T-helper 1 cell treated with Interleukin-12 subunit alpha and Interleukin-12 subunit beta and Interleukin-4 antibody, amounts not matched to agents 30 ng/mL and 1 ng/mL, for 36 hours (primary cell): Measurements from ENCODE around the gene ZDHHC12. TPM values are rescaled to one million over a fixed set of nuclear protein-coding genes. Genes with fewer than 3 reads are reported as not detected.
"Not testable (repeated sequence)": the region's sequence is repeated elsewhere in the genome, so short reads cannot be mapped to it uniquely, and the experiment has no call there.

Experiments
- intact Hi-C: fragments of 100-400 bp; cut with micrococcal nuclease; formaldehyde crosslinking; loops from one replicate; pipeline ENCODE4 v1.15.1; 2024
- total RNA-seq: library from RNA; stranded (reverse); gene quantifications from 2 replicates; pipeline ENCODE4 v1.2.3, GENCODE V29; 2022

ZDHHC12 gene
- total RNA-seq, 1 donor from 2014 or later, result 68.7 TPM

DNA sequence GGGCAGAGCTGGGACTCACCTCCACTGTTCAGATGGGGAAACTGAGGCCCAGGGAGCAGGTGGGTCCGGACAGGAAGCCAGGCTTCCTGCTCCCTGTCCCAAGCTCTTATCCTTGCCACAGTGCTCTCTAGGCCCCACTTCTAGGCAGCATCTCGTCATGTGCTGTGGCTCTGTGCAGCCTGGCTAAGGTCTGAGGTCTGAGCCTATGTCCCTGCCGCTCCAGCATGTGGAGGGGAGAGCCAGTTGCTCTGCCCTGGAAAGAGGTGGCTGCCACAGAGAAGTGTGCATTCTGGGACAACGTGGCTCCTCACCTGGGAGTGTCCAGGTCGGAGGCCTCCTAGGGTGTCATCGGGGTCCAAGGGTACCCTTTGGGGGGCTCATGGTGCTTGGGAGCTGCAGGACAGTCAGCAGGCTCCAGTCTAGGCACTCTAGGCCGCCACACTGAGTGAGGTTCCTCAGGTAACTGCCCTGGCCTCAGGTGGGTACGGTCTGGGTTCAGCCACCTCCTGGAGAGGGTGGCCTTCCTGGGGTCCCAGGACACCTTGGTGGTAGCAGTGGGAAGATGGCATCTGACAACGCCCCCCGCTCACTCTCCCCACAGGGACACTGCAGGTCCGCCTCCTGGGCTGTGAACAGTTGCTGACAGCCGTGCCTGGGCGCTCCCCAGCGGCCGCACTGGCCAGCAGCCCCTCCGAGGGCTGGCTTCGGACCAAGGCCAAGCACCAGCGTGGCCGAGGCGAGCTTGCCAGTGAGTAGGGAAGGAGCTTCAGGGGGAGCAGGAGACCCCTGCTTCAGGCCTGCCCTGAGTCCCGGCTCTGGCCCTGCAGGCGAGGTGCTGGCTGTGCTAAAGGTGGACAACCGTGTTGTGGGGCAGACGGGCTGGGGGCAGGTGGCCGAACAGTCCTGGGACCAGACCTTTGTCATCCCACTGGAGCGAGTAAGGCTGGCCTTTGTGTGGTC is 11.2 kb downstream of the ZDHHC12 start:
- intact Hi-C loops, result no loop called here

GRCh38 chr9:128707446-128707845 is 16.5 kb downstream of the ZDHHC12 start:
- intact Hi-C loops, result no loop called here

- intact Hi-C loops, result no loop called here
These were observed 17.1 kb downstream of the ZDHHC12 start for GRCh38 chr9:128706671-128707381.

DNA sequence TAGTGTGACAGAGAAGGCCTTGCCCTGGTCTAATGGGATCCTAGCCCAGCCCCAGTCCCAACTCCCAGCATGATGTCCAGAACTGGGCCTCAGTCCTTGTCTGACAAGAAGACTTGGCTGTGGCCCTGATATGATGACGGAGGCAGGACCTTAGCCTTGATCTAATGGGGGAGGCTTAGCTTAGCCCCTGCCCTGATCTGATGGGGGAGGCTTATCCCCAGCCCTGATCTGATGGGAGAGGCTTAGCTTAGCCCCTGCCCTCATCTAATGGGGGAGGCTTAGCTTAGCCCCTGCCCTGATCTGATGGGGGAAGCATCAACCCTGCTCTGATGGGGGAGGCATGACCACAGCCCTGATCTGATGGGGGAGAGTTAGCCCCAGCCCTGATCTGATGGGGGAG is 17.9 kb downstream of the ZDHHC12 start:
- intact Hi-C loops, result no loop called here

DNA sequence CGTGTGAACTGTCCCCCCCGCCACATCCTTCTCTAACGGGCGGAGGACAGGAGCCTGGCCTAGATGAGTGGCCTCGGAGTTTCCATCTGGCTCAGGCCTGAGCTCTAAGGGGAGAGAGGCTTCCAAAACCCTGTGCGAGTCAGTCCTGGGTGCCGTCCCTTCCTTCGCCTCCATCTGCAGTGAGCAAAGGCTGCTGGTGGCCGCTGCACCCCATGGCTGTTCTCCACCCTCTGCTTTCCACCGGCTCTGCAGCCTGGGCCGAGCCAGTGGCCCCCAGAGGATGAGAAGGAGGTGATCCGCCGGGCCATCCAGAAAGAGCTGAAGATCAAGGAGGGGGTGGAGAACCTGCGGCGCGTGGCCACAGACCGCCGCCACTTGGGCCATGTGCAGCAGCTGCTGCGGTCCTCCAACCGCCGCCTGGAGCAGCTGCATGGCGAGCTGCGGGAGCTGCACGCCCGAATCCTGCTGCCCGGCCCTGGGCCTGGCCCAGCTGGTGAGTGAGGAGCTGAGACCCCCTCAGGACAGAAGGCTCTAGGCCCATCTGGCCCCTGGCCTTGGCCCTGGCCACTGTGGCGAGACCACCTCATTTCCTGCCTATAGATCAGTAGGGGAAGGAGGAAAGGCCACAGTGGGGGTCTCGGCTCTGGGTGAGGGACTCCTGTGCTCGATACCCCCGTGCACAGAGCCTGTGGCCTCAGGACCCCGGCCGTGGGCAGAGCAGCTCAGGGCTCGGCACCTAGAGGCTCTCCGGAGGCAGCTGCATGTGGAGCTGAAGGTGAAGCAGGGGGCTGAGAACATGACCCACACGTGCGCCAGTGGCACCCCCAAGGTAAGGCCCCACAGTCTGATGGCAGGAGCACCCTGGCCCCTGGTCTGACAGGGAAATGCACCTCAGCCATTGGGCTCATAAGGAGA is 18.6 kb downstream of the ZDHHC12 start:
- intact Hi-C loops, result no loop called here

DNA sequence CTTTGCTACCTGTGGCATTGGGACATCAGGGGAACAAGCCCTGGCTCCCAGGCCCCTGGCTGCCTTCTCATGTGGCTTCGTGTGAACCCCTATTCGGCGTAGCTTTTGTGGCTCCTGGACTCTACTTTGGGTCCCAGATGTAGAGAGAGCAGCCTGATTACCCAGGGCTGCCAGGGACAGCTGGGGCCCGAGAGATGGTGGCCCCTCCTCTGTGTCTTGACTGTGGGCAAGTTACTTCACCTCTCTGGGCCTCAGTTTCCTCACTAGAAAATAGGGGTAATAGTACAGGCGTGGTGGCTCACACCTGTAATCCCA is 19.6 kb downstream of the ZDHHC12 start:
- intact Hi-C loops, result no loop called here

DNA sequence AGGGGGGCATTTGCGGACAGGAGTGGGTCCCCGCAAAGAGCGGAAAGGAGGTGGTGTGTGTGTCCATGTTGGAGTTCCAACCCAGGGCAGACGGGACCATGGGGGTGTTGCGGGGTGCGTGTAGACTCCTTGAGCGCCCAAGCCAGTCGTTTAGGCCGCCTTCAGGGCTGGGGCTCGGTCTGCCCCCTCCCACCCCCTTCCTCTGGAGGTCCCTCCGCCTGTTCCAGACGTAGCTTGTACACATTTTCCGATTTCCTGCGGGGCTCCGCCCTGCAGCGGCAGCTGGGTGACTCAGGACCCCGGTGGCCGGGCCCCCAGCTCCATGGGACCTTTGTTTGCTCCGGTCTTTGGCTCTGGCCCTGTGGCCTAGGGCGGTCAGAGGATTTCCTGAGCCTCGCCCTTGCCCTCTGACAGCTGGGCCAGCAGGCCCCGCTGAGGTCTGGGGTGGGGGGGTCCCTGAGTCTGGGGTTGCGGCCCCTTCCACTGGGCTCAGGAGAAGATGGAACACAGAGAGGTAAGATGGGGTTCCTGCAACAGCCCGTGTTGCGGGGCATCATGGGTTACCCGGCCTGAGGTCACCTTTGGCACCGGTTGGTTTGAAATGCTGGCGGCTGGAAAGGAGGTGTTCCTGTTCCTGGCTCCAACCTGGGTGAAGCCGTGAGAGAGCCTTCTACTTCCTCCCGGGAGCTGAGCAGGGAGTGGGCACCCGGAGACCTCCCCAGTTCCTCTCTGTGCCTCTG is 20.1 kb downstream of the ZDHHC12 start:
- intact Hi-C loops, result loop anchor here (2.0 kb wide), 1 partner anchor 21 kb away; the partner anchor contains the start of gene ZDHHC12

- intact Hi-C loops, result loop anchor here (1.0 to 2.0 kb wide), 4 partner anchors 13 to 178 kb away; partner anchors contain the start of genes ENDOG, KYAT1 and ZDHHC12
These were observed 20.8 kb downstream of the ZDHHC12 start for GRCh38 chr9:128702949-128703615.

- intact Hi-C loops, result loop anchor here (1.0 to 2.0 kb wide), 4 partner anchors 12 to 179 kb away; partner anchors contain the start of genes ENDOG, KYAT1 and ZDHHC12
These were observed 21.4 kb downstream of the ZDHHC12 start, which contains the start of gene PKN3 for GRCh38 chr9:128702445-128702948. PKN3 (plus strand) TSS chr9:128702503; CDS start chr9:128702916, 413 bp downstream.

GRCh38 chr9:128701227-128701854 is 22.6 kb downstream of the ZDHHC12 start:
- intact Hi-C loops, result loop anchor here (2.0 kb wide), 1 partner anchor 47 kb away; no protein-coding TSS in a partner anchor

DNA sequence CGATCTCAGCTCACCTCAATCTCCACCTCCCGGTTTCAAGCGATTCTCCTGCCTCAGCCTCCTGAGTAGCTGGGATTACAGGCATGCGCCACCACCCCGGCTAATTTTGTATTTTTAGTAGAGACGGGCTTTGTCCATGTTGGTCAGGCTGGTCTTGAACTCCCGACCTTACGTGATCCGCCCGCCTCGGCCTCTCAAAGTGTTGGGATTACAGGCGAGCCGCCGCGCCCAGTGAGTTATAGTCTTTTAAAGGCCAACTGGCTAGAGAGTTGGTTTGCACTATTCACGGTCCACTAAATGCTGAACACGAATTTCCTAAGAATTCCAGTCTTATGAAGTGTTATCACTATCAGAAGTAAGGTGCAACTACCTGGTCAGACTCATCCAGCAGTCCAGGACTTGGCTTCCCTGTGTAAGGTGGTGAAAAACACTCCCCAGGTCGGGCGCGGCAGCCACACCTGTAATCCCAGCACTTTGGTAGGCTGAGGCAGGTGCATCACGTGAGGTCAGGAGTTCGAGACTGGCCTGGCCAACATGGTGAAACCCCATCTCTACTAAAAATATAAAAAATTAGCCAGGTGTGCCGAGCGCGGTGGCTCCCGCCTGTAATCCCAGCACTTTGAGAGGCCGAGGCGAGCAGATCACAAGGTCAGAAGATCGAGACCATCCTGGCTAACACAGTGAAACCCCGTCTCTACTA is 24.7 kb downstream of the ZDHHC12 start:
- intact Hi-C loops, result not testable (repeated sequence)

DNA sequence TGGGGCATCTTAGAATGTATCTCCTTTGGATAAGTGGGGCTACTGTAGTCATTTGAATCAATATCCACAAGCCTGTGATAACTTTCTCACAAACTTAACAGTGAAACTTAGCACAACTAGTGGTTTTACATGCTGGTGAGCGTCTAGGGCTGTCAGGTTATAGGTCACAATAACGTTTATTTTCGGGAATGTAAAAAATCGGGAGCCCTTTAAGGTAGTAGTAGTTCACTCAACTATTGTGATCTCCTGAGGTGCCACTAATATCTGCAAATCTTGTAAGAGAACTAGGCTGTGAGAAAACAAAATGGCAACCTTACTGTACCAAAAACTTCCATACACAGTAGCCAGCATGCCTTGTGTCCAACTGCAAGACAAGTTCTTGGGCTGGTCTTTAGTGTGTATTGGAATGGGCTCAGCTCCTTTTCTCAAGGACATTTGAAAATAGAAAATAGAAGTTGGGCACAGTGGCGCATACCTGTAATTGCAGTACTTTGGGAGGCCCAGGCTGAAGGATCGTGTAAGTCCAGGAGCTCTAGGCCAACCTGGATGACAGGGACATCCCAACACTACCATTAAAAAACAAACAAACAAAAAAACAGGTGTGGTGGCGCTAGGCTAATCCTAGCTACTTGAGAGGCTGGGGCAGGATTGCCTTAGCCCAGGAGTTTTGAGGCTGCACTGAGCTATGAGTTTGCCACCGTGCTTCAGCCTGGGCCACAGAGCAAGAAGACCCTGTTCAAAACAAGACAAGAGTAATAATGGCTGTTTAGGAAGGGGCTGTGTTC is 26.8 kb downstream of the ZDHHC12 start:
- intact Hi-C loops, result no loop called here

GRCh38 chr9:128694344-128694743 is 29.6 kb downstream of the ZDHHC12 start:
- intact Hi-C loops, result no loop called here

GRCh38 chr9:128693738-128694137 is 30.2 kb downstream of the ZDHHC12 start:
- intact Hi-C loops, result not testable (repeated sequence)

DNA sequence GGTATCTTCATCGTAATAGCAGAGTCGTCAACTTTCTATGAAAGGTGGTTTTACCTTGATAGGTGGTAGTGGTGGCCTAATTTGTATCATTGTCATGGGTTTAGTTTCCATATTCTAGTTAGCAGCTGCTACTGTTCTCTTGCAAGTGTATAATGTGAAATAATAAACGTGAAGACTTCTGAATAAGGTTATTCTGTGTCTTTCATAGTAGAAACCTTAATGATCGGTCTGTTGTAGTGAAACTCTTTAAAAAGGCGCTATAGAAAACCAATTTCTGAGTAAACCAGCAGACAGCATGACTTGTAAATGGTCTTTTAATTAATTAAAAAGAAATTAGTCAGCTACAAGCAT is 33.3 kb downstream of the ZDHHC12 start:
- intact Hi-C loops, result loop anchor here (1.0 kb wide), 2 partner anchors 12 to 139 kb away; partner anchors contain the start of genes PKN3 and SPOUT1

GRCh38 chr9:128689820-128690683 is 33.9 kb downstream of the ZDHHC12 start:
- intact Hi-C loops, result loop anchor here (1.0 to 5.0 kb wide), 10 partner anchors 12 to 413 kb away; partner anchors contain the start of genes DOLK, ENDOG, GOLGA2 and MIGA2
